GM12878 (cell line): Measurements from ENCODE around the gene VPS54.

ENCODE experiments used
- EZH2 ChIP-seq: IDR thresholded peaks from 2 replicates; pipeline ENCODE4 v1.6.1; 2012; ENCODE audit warnings: low read depth, mild to moderate bottlenecking, control low read depth, inconsistent platforms, low read length, borderline replicate concordance; ENCODE audit not compliant: control insufficient read depth
- MAX ChIP-seq: IDR thresholded peaks from 2 replicates; pipeline ENCODE4 v1.6.1; 2012; ENCODE audit warnings: low read depth, low read length, improper control_type of control experiment
- POLR2AphosphoS5 ChIP-seq: IDR thresholded peaks from 2 replicates; pipeline ENCODE4 v1.6.1; 2011; ENCODE audit warnings: mild to moderate bottlenecking, low read length, inconsistent platforms
- RB1 ChIP-seq: fragments of 450-650 bp; formaldehyde crosslinking; IDR thresholded peaks from 2 replicates; pipeline ENCODE4 v1.6.1; 2017; ENCODE audit warnings: mild to moderate bottlenecking, borderline replicate concordance
- SKIL ChIP-seq: fragments of 450-650 bp; IDR thresholded peaks from 2 replicates; pipeline ENCODE4 v1.6.1; 2017; ENCODE audit warnings: mild to moderate bottlenecking, low read depth, inconsistent platforms; ENCODE audit not compliant: poor library complexity, severe bottlenecking
- USF1 ChIP-seq: IDR thresholded peaks from 2 replicates; pipeline ENCODE4 v1.6.1; 2011; ENCODE audit warnings: borderline replicate concordance, low read depth, mild to moderate bottlenecking, moderate library complexity, mixed read lengths, low read length; ENCODE audit not compliant: insufficient read depth; ENCODE audit errors: extremely low read length
- USF2 ChIP-seq: IDR thresholded peaks from 2 replicates; pipeline ENCODE4 v1.6.1; 2011; ENCODE audit warnings: low read depth, low read length, improper control_type of control experiment, borderline replicate concordance

- TF ChIP-seq USF2 (no peak), MAX (no peak), USF1 (no peak), SKIL (no peak), POLR2AphosphoS5 (no peak), EZH2 (no peak), RB1 (no peak)
Observed at GRCh38 chr2:64045938-64046337, 26.7 kb upstream of the VPS54 start.
